Measurements from ENCODE around the gene LRRC45. TPM values are rescaled to one million over a fixed set of nuclear protein-coding genes. Genes with fewer than 3 reads are reported as not detected.
A peak's percentile ranks its signal among the peaks of the same experiment; 100 is the strongest.

The LRRC45 gene
- total RNA-seq, 4 donors from 2014 or later = 15.3 to 33.0 (median 18.9) TPM

- H3K36me3 ChIP-seq = peaks cover 17% of the 10 kb centered on the region in 2 donors
- H3K4me1 ChIP-seq = peaks cover 18 to 19% of the 10 kb centered on the region in 2 donors
- no peaks in the 10 kb centered on the region for H3K27me3 ChIP-seq
- TF ChIP-seq, protein P1, sequence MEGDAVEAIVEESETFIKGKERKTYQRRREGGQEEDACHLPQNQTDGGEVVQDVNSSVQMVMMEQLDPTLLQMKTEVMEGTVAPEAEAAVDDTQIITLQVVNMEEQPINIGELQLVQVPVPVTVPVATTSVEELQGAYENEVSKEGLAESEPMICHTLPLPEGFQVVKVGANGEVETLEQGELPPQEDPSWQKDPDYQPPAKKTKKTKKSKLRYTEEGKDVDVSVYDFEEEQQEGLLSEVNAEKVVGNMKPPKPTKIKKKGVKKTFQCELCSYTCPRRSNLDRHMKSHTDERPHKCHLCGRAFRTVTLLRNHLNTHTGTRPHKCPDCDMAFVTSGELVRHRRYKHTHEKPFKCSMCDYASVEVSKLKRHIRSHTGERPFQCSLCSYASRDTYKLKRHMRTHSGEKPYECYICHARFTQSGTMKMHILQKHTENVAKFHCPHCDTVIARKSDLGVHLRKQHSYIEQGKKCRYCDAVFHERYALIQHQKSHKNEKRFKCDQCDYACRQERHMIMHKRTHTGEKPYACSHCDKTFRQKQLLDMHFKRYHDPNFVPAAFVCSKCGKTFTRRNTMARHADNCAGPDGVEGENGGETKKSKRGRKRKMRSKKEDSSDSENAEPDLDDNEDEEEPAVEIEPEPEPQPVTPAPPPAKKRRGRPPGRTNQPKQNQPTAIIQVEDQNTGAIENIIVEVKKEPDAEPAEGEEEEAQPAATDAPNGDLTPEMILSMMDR (IDR thresholded peaks at IDR 0.05) = no peak
- TF ChIP-seq POLR2A (IDR thresholded peaks at IDR 0.05) = no peak
- no peaks in the 10 kb centered on the region for H3K9me3 ChIP-seq
- peak overlapping the region in 1 of 3 donors; percentile 85 for H3K4me3 ChIP-seq (replicated peaks in 1 of 3)
- H3K27ac ChIP-seq = no peak overlapping the region
- DNase-seq = no peak
- intact Hi-C loops (cut with DNase I) = no loop called here
- WGBS, 2 donors = 89 to 90% methylated on average over 12 to 27 of the region's 28 CpGs
These were observed 27.2 kb downstream of the LRRC45 start for GRCh38 chr17:82050152-82050760.

- H3K9me3 ChIP-seq = no peaks in the 10 kb centered on the region
- intact Hi-C loops (cut with DNase I) = no loop called here
- 29 to 45% methylated on average over 10 to 15 of the region's 79 CpGs for WGBS, 2 donors
- peak overlapping the region in 1 of 3 donors; percentile 18 for H3K27ac ChIP-seq
- H3K4me1 ChIP-seq = peaks cover 18 to 19% of the 10 kb centered on the region in 2 donors
- peaks cover 24% of the 10 kb centered on the region in 2 donors for H3K36me3 ChIP-seq
- no peaks in the 10 kb centered on the region for H3K27me3 ChIP-seq
- TF ChIP-seq, protein P1 (IDR thresholded peaks at IDR 0.05) = no peak
- no peak for TF ChIP-seq POLR2A (IDR thresholded peaks at IDR 0.05)
- DNase-seq = no peak
- peak overlapping the region; percentile 40 to 85 (median 58) for H3K4me3 ChIP-seq (replicated peaks in 1 of 3)
These were observed 27.9 kb downstream of the LRRC45 start for GRCh38 chr17:82050761-82051641.

- Histone ChIP-seq H3K27ac (peak within 1 kb of the TSS in 1 of 3 donors; percentile 18), H3K4me3 (replicated peaks in 1 of 3) (peak within 1 kb of the TSS; percentile 50 to 85 (median 64)), H3K9me3 (no peaks in the 10 kb centered on the region), H3K36me3 (peaks cover 34% of the 10 kb centered on the region in 2 donors), H3K4me1 (peaks cover 18 to 19% of the 10 kb centered on the region in 2 donors), H3K27me3 (no peaks in the 10 kb centered on the region)
- WGBS, 2 donors = 0 to 3% methylated on average over 7 to 11 of the region's 94 CpGs
- DNase-seq = peak; percentile 78 to 80
- intact Hi-C loops (cut with DNase I) = no loop called here
- TF ChIP-seq, protein P1 (IDR thresholded peaks at IDR 0.05) = no peak
- TF ChIP-seq POLR2A (IDR thresholded peaks at IDR 0.05) = peak in 1 of 2 donors; percentile 63
These were observed 28.9 kb downstream of the LRRC45 start, which contains the start of the genes GPS1 and RFNG for GRCh38 chr17:82051776-82052637. Gene GPS1, plus strand, starts transcription at chr17:82051898. Its CDS starts 34 bp downstream, at chr17:82051932. Gene RFNG, minus strand, starts transcription at chr17:82051811. Its CDS starts 45 bp downstream, at chr17:82051766.

DNA sequence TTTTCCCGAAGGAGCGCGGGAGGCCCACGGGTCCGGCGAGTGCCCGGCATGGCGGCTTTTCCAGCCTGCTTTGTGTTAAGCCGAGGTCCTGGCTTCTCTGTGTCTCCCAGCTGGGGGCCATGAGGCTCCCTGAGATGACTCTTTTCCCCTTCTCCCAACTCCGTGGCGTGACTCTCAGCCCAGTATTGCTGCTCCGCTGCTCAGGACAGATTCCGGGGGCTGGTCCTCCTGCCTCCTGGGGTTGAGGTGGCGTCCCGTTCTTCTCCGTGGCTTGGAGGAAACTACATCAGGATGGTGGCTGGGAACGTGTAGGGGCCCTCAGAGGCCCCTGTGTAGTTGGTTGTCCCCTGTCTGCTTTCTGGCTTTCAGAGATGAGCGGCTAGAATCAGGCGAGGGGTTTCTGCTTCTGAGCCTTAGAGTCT is 29.5 kb downstream of the LRRC45 start:
- 39 to 48% methylated on average over 5 to 11 of the region's 19 CpGs for WGBS, 2 donors
- no peaks in the 10 kb centered on the region for H3K27me3 ChIP-seq
- intact Hi-C loops (cut with DNase I) = no loop called here
- H3K9me3 ChIP-seq = no peaks in the 10 kb centered on the region
- no peak for TF ChIP-seq POLR2A (IDR thresholded peaks at IDR 0.05)
- TF ChIP-seq, protein P1 (IDR thresholded peaks at IDR 0.05) = no peak
- no peak for DNase-seq
- H3K36me3 ChIP-seq = peaks cover 36 to 39% of the 10 kb centered on the region in 2 donors
- H3K4me1 ChIP-seq = peaks cover 18 to 19% of the 10 kb centered on the region in 2 donors
- H3K27ac ChIP-seq = no peak overlapping the region
- peak overlapping the region; percentile 50 to 85 (median 64) for H3K4me3 ChIP-seq (replicated peaks in 1 of 3)
